ENCODE results near the gene SGTA. TPM values are rescaled to one million over a fixed set of nuclear protein-coding genes. Genes with fewer than 3 reads are reported as not detected.

Gene SGTA
- total RNA-seq, 1 experiment from 2014 or later = 85.7 TPM

- POLR2A ChIA-PET = no interaction called here
- no peaks in the 10 kb centered on the region for H3K27me3 ChIP-seq (ENCODE audit: control insufficient read depth, insufficient read depth, low read length)
Observed at GRCh38 chr19:2795827-2796658, 13.0 kb upstream of the SGTA start.

DNA sequence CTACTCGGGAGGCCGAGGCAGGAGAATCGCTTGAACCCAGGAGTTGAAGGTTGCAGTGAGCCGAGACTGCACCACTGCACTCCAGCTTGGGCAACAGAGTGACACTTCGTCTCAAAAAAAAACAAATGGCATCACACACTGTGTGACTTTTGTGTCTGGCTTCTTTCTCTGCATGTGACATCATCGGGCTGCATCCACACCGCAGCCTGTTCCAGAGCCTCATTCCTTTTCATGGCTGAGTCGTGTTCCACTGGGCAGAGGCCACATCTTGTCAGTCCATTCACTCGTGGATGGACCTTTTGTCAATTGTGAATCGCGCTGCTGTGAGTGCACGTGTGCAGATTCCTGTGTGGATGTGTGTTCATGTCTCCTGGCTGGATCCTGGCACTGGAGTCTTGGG, 10.5 kb upstream of the SGTA start:
- Histone ChIP-seq H3K27ac (ENCODE audit: low read length) (no peak overlapping the region), H3K4me1 (ENCODE audit: control insufficient read depth, insufficient read depth, low read length) (no peaks in the 10 kb centered on the region), H3K36me3 (ENCODE audit: control insufficient read depth, insufficient read depth, low read length) (no peaks in the 10 kb centered on the region), H3K9me3 (ENCODE audit: control insufficient read depth, insufficient read depth, low read depth, low read length) (no peaks in the 10 kb centered on the region), H3K4me3 (ENCODE audit: low read depth in 2 of 2, low read length in 2 of 2) (no peak overlapping the region), H3K27me3 (ENCODE audit: control insufficient read depth, insufficient read depth, low read length) (no peaks in the 10 kb centered on the region)
- in situ Hi-C loops (cut with HindIII; ENCODE audit: low pct_unique_long_range_greater_than_20kb, low sequenced_read_pairs) (no loop called here), intact Hi-C loops (cut with micrococcal nuclease; ENCODE audit: unreplicated experiment) (no loop called here)
- POLR2A ChIA-PET = no interaction called here
- ATAC-seq = no peak
- TF ChIP-seq POLR2AphosphoS5 (IDR thresholded peaks at IDR 0.05; ENCODE audit: low read depth, low read length) (no peak), TCF7L2 (IDR thresholded peaks at IDR 0.05; ENCODE audit: low read depth, low read length) (no peak), SIN3A (IDR thresholded peaks at IDR 0.05; ENCODE audit: borderline replicate concordance, insufficient read depth, low read depth, low read length) (no peak), CTCF (IDR thresholded peaks at IDR 0.05) (no peak)
- TF ChIP-seq, protein P1, sequence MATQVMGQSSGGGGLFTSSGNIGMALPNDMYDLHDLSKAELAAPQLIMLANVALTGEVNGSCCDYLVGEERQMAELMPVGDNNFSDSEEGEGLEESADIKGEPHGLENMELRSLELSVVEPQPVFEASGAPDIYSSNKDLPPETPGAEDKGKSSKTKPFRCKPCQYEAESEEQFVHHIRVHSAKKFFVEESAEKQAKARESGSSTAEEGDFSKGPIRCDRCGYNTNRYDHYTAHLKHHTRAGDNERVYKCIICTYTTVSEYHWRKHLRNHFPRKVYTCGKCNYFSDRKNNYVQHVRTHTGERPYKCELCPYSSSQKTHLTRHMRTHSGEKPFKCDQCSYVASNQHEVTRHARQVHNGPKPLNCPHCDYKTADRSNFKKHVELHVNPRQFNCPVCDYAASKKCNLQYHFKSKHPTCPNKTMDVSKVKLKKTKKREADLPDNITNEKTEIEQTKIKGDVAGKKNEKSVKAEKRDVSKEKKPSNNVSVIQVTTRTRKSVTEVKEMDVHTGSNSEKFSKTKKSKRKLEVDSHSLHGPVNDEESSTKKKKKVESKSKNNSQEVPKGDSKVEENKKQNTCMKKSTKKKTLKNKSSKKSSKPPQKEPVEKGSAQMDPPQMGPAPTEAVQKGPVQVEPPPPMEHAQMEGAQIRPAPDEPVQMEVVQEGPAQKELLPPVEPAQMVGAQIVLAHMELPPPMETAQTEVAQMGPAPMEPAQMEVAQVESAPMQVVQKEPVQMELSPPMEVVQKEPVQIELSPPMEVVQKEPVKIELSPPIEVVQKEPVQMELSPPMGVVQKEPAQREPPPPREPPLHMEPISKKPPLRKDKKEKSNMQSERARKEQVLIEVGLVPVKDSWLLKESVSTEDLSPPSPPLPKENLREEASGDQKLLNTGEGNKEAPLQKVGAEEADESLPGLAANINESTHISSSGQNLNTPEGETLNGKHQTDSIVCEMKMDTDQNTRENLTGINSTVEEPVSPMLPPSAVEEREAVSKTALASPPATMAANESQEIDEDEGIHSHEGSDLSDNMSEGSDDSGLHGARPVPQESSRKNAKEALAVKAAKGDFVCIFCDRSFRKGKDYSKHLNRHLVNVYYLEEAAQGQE (IDR thresholded peaks at IDR 0.05; ENCODE audit: insufficient read depth in 1 of 2, low read depth in 2 of 2, low read length in 1 of 2) = no peak
- CTCF ChIA-PET = no interaction called here
- DNase-seq (ENCODE audit: low read depth, low spot score) = no peak
- no TSS peak for BruUV-seq (replicated peaks)

More at GRCh38 chr19:2795827-2796658, 13.0 kb upstream of the SGTA start:
- ATAC-seq (no peak), DNase-seq (ENCODE audit: low read depth, low spot score) (no peak)
- CTCF ChIA-PET = no interaction called here
- Histone ChIP-seq H3K9me3 (ENCODE audit: control insufficient read depth, insufficient read depth, low read depth, low read length) (no peaks in the 10 kb centered on the region), H3K4me3 (ENCODE audit: low read depth in 2 of 2, low read length in 2 of 2) (no peak overlapping the region), H3K36me3 (ENCODE audit: control insufficient read depth, insufficient read depth, low read length) (no peaks in the 10 kb centered on the region), H3K27ac (ENCODE audit: low read length) (no peak overlapping the region), H3K4me1 (ENCODE audit: control insufficient read depth, insufficient read depth, low read length) (no peaks in the 10 kb centered on the region)
- TF ChIP-seq, protein P1 (IDR thresholded peaks at IDR 0.05; ENCODE audit: insufficient read depth in 1 of 2, low read depth in 2 of 2, low read length in 1 of 2) = no peak
- in situ Hi-C loops (cut with HindIII; ENCODE audit: low pct_unique_long_range_greater_than_20kb, low sequenced_read_pairs) (no loop called here), intact Hi-C loops (cut with micrococcal nuclease; ENCODE audit: unreplicated experiment) (no loop called here)
- no TSS peak for BruUV-seq (replicated peaks)
